ENCODE measurements around the gene PPP4R2. TPM values are rescaled to one million over a fixed set of nuclear protein-coding genes. Genes with fewer than 3 reads are reported as not detected.
"Not testable (repeated sequence)": the region's sequence is repeated elsewhere in the genome, so short reads cannot be mapped to it uniquely, and the experiment has no call there.

Gene PPP4R2
- polyA plus RNA-seq, 3 donors: 14.3 to 25.4 (median 18.7) TPM

- peaks cover 80% of the 10 kb centered on the region for H3K79me2 ChIP-seq (ENCODE audit: insufficient read depth, low read length)
- H3K9me3 ChIP-seq (replicated peaks in 1 of 2; ENCODE audit: control insufficient read depth in 1 of 2, insufficient read depth in 1 of 2, low read length in 2 of 2): no peaks in the 10 kb centered on the region
- 11% methylated on average over 2 of the region's 2 CpGs for WGBS (ENCODE audit: insufficient coverage)
- Mint-ChIP-seq H3K4me3 (no peak overlapping the region), H3K36me3 (peaks cover 43 to 52% of the 10 kb centered on the region in 2 donors), H3K27me3 (ENCODE audit: low read depth in 3 of 3) (peaks cover 0 to 3% (median 0%) of the 10 kb centered on the region in 3 donors), H3K9me3 (peaks cover 0 to 3% (median 0%) of the 10 kb centered on the region in 7 donors), H3K27ac (peak overlapping the region in 3 of 7 donors; percentile 25 to 77 (median 46)), H3K4me1 (peaks cover 37% of the 10 kb centered on the region)
- intact Hi-C loops (cut with micrococcal nuclease): loop anchor here in 1 of 2 donors (5.0 to 10.0 kb wide), 2 partner anchors 55 to 153 kb away; partner anchors contain the start of gene SHQ1
- peak overlapping the region in 1 of 3 experiments; percentile 96 for H3K4me3 ChIP-seq (replicated peaks in 1 of 3; ENCODE audit: low read depth in 2 of 3, low read length in 3 of 3)
- peaks cover 71% of the 10 kb centered on the region for H4K20me1 ChIP-seq (ENCODE audit: insufficient read depth, low read length)
- no peak overlapping the region for H2AFZ ChIP-seq (ENCODE audit: insufficient read depth, low read depth, low read length, poor library complexity, severe bottlenecking)
- H3K9ac ChIP-seq (ENCODE audit: insufficient read depth, low read length, poor library complexity, severe bottlenecking): no peak overlapping the region
- no peak for TF ChIP-seq CTCF (IDR thresholded peaks at IDR 0.05)
- H3K27ac ChIP-seq (ENCODE audit: low read depth in 1 of 2, low read length in 2 of 2): peak overlapping the region in 1 of 2 donors; percentile 64
- H3K4me2 ChIP-seq (replicated peaks; ENCODE audit: extremely low read depth, low read length, poor library complexity, severe bottlenecking): peak overlapping the region; percentile 28
- DNase-seq: peak in 1 of 3 donors; percentile 53
- no peaks in the 10 kb centered on the region for H3K27me3 ChIP-seq (ENCODE audit: control insufficient read depth in 2 of 2, insufficient read depth in 2 of 2, low read length in 2 of 2)
- peaks cover 24 to 62% of the 10 kb centered on the region in 2 donors for H3K36me3 ChIP-seq (replicated peaks in 1 of 2; ENCODE audit: control insufficient read depth in 1 of 2, insufficient read depth in 2 of 2, low read length in 2 of 2)
- peaks cover 25 to 40% of the 10 kb centered on the region in 2 donors for H3K4me1 ChIP-seq (ENCODE audit: control insufficient read depth in 1 of 2, insufficient read depth in 2 of 2, low read length in 2 of 2)
Measured at GRCh38 chr3:72999951-73000350, 3.3 kb downstream of the PPP4R2 start.

DNA sequence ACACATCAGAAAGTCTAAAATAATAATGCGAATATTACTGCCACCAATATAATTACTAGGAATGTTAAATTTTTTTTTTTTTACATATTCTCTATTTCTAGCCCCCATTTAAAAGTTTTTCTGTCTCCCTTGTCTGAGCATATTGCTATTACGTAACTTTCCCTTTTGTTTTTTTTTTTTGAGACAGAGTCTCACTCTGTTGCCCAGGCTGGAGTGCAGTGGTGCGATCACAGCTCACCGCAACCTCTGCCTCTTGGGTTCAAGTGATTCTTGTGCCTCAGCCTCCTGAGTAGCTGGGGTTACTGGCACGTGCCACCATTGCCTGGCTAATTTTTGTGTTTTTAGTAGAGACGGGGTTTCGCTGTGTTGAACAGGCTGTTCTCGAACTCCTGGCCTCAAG lies 6.4 kb downstream of the PPP4R2 start:
- H3K4me3 Mint-ChIP-seq; H3K9ac ChIP-seq (ENCODE audit: insufficient read depth, low read length, poor library complexity, severe bottlenecking); H3K4me2 ChIP-seq (replicated peaks; ENCODE audit: extremely low read depth, low read length, poor library complexity, severe bottlenecking); H3K9me3 Mint-ChIP-seq; DNase-seq; H3K4me3 ChIP-seq (replicated peaks in 1 of 3; ENCODE audit: low read depth in 2 of 3, low read length in 3 of 3); H2AFZ ChIP-seq (ENCODE audit: insufficient read depth, low read depth, low read length, poor library complexity, severe bottlenecking); H3K27ac ChIP-seq (ENCODE audit: low read depth in 1 of 2, low read length in 2 of 2); H3K27me3 Mint-ChIP-seq (ENCODE audit: low read depth in 3 of 3); H3K27me3 ChIP-seq (ENCODE audit: control insufficient read depth in 2 of 2, insufficient read depth in 2 of 2, low read length in 2 of 2); intact Hi-C loops (cut with micrococcal nuclease); H3K9me3 ChIP-seq (replicated peaks in 1 of 2; ENCODE audit: control insufficient read depth in 1 of 2, insufficient read depth in 1 of 2, low read length in 2 of 2): not testable (repeated sequence)
- H3K27ac Mint-ChIP-seq: peak overlapping the region in 3 of 7 donors; percentile 37 to 67 (median 64)
- 100% methylated on average over 5 of the region's 8 CpGs for WGBS (ENCODE audit: insufficient coverage)
- Histone ChIP-seq H3K79me2 (ENCODE audit: insufficient read depth, low read length) (peaks cover 99% of the 10 kb centered on the region), H3K4me1 (ENCODE audit: control insufficient read depth in 1 of 2, insufficient read depth in 2 of 2, low read length in 2 of 2) (peaks cover 17 to 26% of the 10 kb centered on the region in 2 donors), H3K36me3 (replicated peaks in 1 of 2; ENCODE audit: control insufficient read depth in 1 of 2, insufficient read depth in 2 of 2, low read length in 2 of 2) (peaks cover 45 to 91% of the 10 kb centered on the region in 2 donors), H4K20me1 (ENCODE audit: insufficient read depth, low read length) (peaks cover 100% of the 10 kb centered on the region)
- peaks cover 33% of the 10 kb centered on the region for H3K4me1 Mint-ChIP-seq
- peaks cover 63 to 80% of the 10 kb centered on the region in 2 donors for H3K36me3 Mint-ChIP-seq

All from CD14-positive monocyte (primary cell).